GM12878 (cell line): ENCODE data around the gene TP53I3. TPM values are rescaled to one million over a fixed set of nuclear protein-coding genes. Genes with fewer than 3 reads are reported as not detected.

Experiments used
- CEBPZ ChIP-seq: fragments of 150-350 bp; IDR thresholded peaks from 2 replicates; pipeline ENCODE4 v1.6.1; 2016; ENCODE audit warnings: low read depth, low read length
- E2F4 ChIP-seq: IDR thresholded peaks from 2 replicates; pipeline ENCODE4 v1.6.1; 2012; ENCODE audit warnings: low read depth, low read length, improper control_type of control experiment
- E2F8 ChIP-seq: fragments of 450-650 bp; IDR thresholded peaks from 2 replicates; pipeline ENCODE4 v1.6.1; 2018; ENCODE audit warnings: mild to moderate bottlenecking, low read depth, moderate library complexity; ENCODE audit not compliant: partially characterized antibody
- FOS ChIP-seq: IDR thresholded peaks from 3 replicates; pipeline ENCODE4 v1.6.1; 2011; ENCODE audit warnings: borderline replicate concordance; ENCODE audit not compliant: insufficient read length; ENCODE audit errors: extremely low read depth
- IRF5 ChIP-seq: fragments of 450-650 bp; IDR thresholded peaks from 2 replicates; pipeline ENCODE4 v1.6.1; 2017; ENCODE audit warnings: borderline replicate concordance
- KAT2A ChIP-seq: conservative IDR thresholded peaks from 2 replicates; pipeline ENCODE4 v1.6.1; 2011; ENCODE audit warnings: low read depth, low read length; ENCODE audit not compliant: control insufficient read depth
- MXI1 ChIP-seq: fragments of 150-350 bp; IDR thresholded peaks from 2 replicates; pipeline ENCODE4 v1.6.1; 2011; ENCODE audit warnings: low read depth, mild to moderate bottlenecking, inconsistent platforms, low read length, improper control_type of control experiment
- NR2C2 ChIP-seq: IDR thresholded peaks from 2 replicates; pipeline ENCODE4 v1.6.1; 2011; ENCODE audit warnings: borderline replicate concordance, low read depth; ENCODE audit not compliant: control insufficient read depth, insufficient read length
- PBX3 ChIP-seq: IDR thresholded peaks from 2 replicates; pipeline ENCODE4 v1.6.1; 2011; ENCODE audit warnings: mild to moderate bottlenecking, low read depth, low read length, moderate library complexity; ENCODE audit not compliant: insufficient replicate concordance
- PRDM15 ChIP-seq: fragments of 450-650 bp; formaldehyde crosslinking; IDR thresholded peaks from 2 replicates; pipeline ENCODE4 v1.4.0; 2020; ENCODE audit warnings: mild to moderate bottlenecking, moderate library complexity
- RUNX3 ChIP-seq: IDR thresholded peaks from 2 replicates; pipeline ENCODE4 v1.6.1; 2012; ENCODE audit warnings: low read length, inconsistent platforms
- SMAD5 ChIP-seq: IDR thresholded peaks from 2 replicates; pipeline ENCODE4 v1.6.1; 2016; ENCODE audit warnings: antibody characterized with exemption, low read depth
- TCF12 ChIP-seq: IDR thresholded peaks from 2 replicates; pipeline ENCODE4 v1.6.1; 2011; ENCODE audit warnings: low read depth, mild to moderate bottlenecking, low read length
- WRNIP1 ChIP-seq: IDR thresholded peaks from 2 replicates; pipeline ENCODE4 v1.6.1; 2011; ENCODE audit warnings: low read depth, low read length, improper control_type of control experiment, borderline replicate concordance
- polyA plus RNA-seq, 11 experiments: library from polyadenylated mRNA; depleted of rRNA in 4 of 11; unstranded in 6 of 11; stranded (reverse) in 5 of 11; fragments of >200 nt; fragmentation: Nextera tagmentation in 4 of 11; fragmentation: Illumina TruSeq in 1 of 11; extraction: Ambion mirVana in 4 of 11; extraction: Trizol in 1 of 11; gene quantifications; 1 replicate in 1 of 11; 2 replicates in 10 of 11; pipeline versions ENCODE4 v1.2.1 to v1.2.3, GENCODE V29; 2011 to 2016; ENCODE audit warnings: inconsistent platforms in 2 of 11, missing spikeins in 2 of 11, low read depth in 1 of 11
- total RNA-seq, 4 experiments: library from RNA; depleted of rRNA in 3 of 4; stranded (reverse); fragments of >200 nt in 3 of 4; fragmentation: Illumina TruSeq in 1 of 4; extraction: Trizol in 1 of 4; gene quantifications; 2 replicates each; pipeline versions ENCODE4 v1.2.1 to v1.2.3, GENCODE V29; 2013 to 2021

Gene TP53I3
- total and polyA plus RNA-seq, 10 of the 15 experiments (the other 5 are each of a cell fraction or from before 2014, with no cell fraction given), result 1.4 to 57.4 (median 11.6) TPM

- TF ChIP-seq E2F8, result peak; percentile 4
- TF ChIP-seq IRF5, result peak; percentile 56; the same call in 1 of the 2 replicates
- TF ChIP-seq MXI1, result no peak; the same call in 1 of the 2 replicates
- TF ChIP-seq WRNIP1, result no peak
- no peak for TF ChIP-seq SMAD5
- no peak for TF ChIP-seq FOS
- TF ChIP-seq PRDM15 (CRISPR knock-in tag), result no peak
- TF ChIP-seq TCF12, result no peak
- no peak for TF ChIP-seq NR2C2
- TF ChIP-seq CEBPZ, result no peak
- TF ChIP-seq KAT2A, result no peak
- no peak for TF ChIP-seq E2F4
- peak; percentile 59 for TF ChIP-seq RUNX3
- TF ChIP-seq PBX3, result peak; percentile 94
Measured at GRCh38 chr2:24123195-24123921, 38.7 kb upstream of the TP53I3 start, which contains the start of the genes FAM228B and PFN4 (continued).
